ENCODE measurements around the gene PAQR5.

DNA sequence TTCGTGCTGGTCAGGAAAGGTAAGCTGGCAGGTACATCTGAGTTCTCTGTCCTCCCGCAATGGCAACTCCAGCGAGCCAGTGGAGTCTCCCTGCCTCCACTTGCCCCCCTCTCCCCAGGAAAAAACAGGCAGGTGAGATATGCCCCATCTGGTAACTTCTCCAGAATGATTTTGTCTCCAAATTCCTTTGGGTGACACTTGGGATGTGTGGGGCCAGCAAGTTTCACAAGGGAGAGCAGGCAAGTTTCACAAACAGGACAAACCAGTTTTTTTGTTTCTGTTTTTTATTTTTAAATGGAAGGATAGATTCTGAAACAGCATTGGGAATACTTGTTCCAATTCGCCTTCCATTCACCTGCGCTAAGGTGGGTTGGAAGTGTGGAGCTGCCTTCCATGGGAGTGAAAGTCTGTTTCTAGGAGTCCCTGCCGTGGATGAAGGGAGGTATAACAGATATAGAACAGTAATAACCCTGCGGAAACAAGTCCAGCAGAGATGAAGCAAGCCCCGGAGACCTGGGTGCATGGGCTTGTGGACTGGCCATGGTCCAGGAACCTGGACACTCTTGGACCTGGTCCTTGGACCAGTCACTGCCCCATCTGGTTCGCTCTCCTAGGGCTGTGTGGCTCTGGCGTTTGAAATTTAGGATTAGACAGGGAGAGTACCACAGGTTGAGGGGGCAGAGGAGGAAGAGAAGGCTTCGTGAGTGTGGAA, 92.5 kb downstream of the PAQR5 start:
- TF ChIP-seq POLR2A (IDR thresholded peaks at IDR 0.05): no peak
- no peak for TF ChIP-seq CTCF (IDR thresholded peaks at IDR 0.05)
